ENCODE measurements around the gene SLA2. TPM values are rescaled to one million over a fixed set of nuclear protein-coding genes. Genes with fewer than 3 reads are reported as not detected.
"Not testable (repeated sequence)": the region's sequence is repeated elsewhere in the genome, so short reads cannot be mapped to it uniquely, and the experiment has no call there.

Gene SLA2
- total and polyA plus RNA-seq, 8 donors = 0.87 to 1.8 (median 1.1) TPM

GRCh38 chr20:36571564-36572504 is 74.2 kb downstream of the SLA2 start:
- Histone ChIP-seq H3K36me3 (no peaks in the 10 kb centered on the region), H3K27ac (peak overlapping the region; percentile 83 to 90), H3K9me3 (no peaks in the 10 kb centered on the region), H3K27me3 (peaks cover 0 to 18% of the 10 kb centered on the region in 2 donors), H3K4me1 (peaks cover 4 to 22% of the 10 kb centered on the region in 2 donors), H3K4me3 (no peak overlapping the region)
- ATAC-seq (no peak), DNase-seq (peak in 1 of 4 donors; percentile 66)
- TF ChIP-seq CTCF (IDR thresholded peaks at IDR 0.05) = no peak
- intact Hi-C loops (cut with DNase I) = no loop called here

GRCh38 chr20:36569847-36570429 is 76.1 kb downstream of the SLA2 start:
- Histone ChIP-seq H3K4me1 (peaks cover 4 to 14% of the 10 kb centered on the region in 2 donors), H3K9me3 (peaks cover 0 to 10% of the 10 kb centered on the region in 2 donors), H3K27ac (no peak overlapping the region), H3K4me3 (no peak overlapping the region), H3K36me3 (no peaks in the 10 kb centered on the region), H3K27me3 (peaks cover 0 to 18% of the 10 kb centered on the region in 2 donors)
- ATAC-seq = no peak
- intact Hi-C loops (cut with DNase I) = no loop called here
- no peak for DNase-seq
- TF ChIP-seq CTCF (IDR thresholded peaks at IDR 0.05) = no peak

- Histone ChIP-seq H3K4me3 (no peak overlapping the region), H3K27me3 (no peaks in the 10 kb centered on the region), H3K4me1 (no peaks in the 10 kb centered on the region), H3K27ac (no peak overlapping the region), H3K9me3 (peaks cover 0 to 11% of the 10 kb centered on the region in 2 donors), H3K36me3 (no peaks in the 10 kb centered on the region)
- no peak for TF ChIP-seq CTCF (IDR thresholded peaks at IDR 0.05)
- no peak for ATAC-seq
- DNase-seq = no peak
- intact Hi-C loops (cut with DNase I) = no loop called here
Measured at GRCh38 chr20:36565520-36565919, 80.5 kb downstream of the SLA2 start.

GRCh38 chr20:36564726-36565121 is 81.3 kb downstream of the SLA2 start:
- H3K4me3 ChIP-seq; DNase-seq; H3K27me3 ChIP-seq; H3K36me3 ChIP-seq; intact Hi-C loops (cut with DNase I); H3K27ac ChIP-seq; H3K4me1 ChIP-seq; ATAC-seq: not testable (repeated sequence)
- H3K9me3 ChIP-seq = peaks cover 0 to 11% of the 10 kb centered on the region in 2 donors

GRCh38 chr20:36564078-36564725 is 81.8 kb downstream of the SLA2 start:
- intact Hi-C loops (cut with DNase I); H3K4me1 ChIP-seq; H3K27me3 ChIP-seq; H3K4me3 ChIP-seq; DNase-seq; H3K27ac ChIP-seq; H3K36me3 ChIP-seq; ATAC-seq: not testable (repeated sequence)
- H3K9me3 ChIP-seq = peaks cover 0 to 11% of the 10 kb centered on the region in 2 donors

- Histone ChIP-seq H3K4me3 (no peak overlapping the region), H3K27ac (no peak overlapping the region), H3K36me3 (no peaks in the 10 kb centered on the region), H3K4me1 (no peaks in the 10 kb centered on the region), H3K27me3 (no peaks in the 10 kb centered on the region), H3K9me3 (peaks cover 0 to 11% of the 10 kb centered on the region in 2 donors)
- TF ChIP-seq CTCF (IDR thresholded peaks at IDR 0.05) = no peak
- intact Hi-C loops (cut with DNase I) = no loop called here
- no peak for DNase-seq
- ATAC-seq = no peak
Measured at GRCh38 chr20:36563374-36563773, 82.6 kb downstream of the SLA2 start.
